PFSK-1 (cell line): ENCODE data around the gene CNOT11.

Source experiments
- FOXP2 ChIP-seq: optimal IDR thresholded peaks from 2 replicates; pipeline ENCODE3; 2011; ENCODE audit warnings: borderline replicate concordance, control low read depth, inconsistent platforms; ENCODE audit not compliant: insufficient read depth; ENCODE audit errors: extremely low read length, extremely low read depth
- POLR2AphosphoS5 ChIP-seq: IDR thresholded peaks from 2 replicates; pipeline ENCODE4 v1.6.1; 2012; ENCODE audit warnings: low read depth, mild to moderate bottlenecking, control low read depth, low read length, moderate library complexity
- REST ChIP-seq, 2 experiments: IDR thresholded peaks; 2 replicates each; pipeline versions ENCODE4 v1.6.1 to v1.8.0; 2011 to 2012; ENCODE audit warnings: low read depth in 2 of 2, low read length in 2 of 2, control low read depth in 1 of 2, inconsistent platforms in 1 of 2, mild to moderate bottlenecking in 1 of 2, moderate library complexity in 1 of 2; ENCODE audit not compliant: insufficient read depth in 1 of 2
- SIN3A ChIP-seq: IDR thresholded peaks from 2 replicates; pipeline ENCODE4 v1.6.1; 2012; ENCODE audit warnings: mild to moderate bottlenecking, low read length, moderate library complexity, borderline replicate concordance; ENCODE audit not compliant: insufficient read depth
- TAF1 ChIP-seq: IDR thresholded peaks from 2 replicates; pipeline ENCODE4 v1.6.1; 2012; ENCODE audit warnings: low read length, control low read depth, borderline replicate concordance; ENCODE audit not compliant: insufficient read depth

Gene CNOT11

GRCh38 chr2:101256316-101256715, 3.6 kb downstream of the CNOT11 start:
- TF ChIP-seq FOXP2 (no peak), SIN3A (no peak), REST (IDR thresholded peaks at IDR 0.05; ENCODE audit: insufficient read depth in 1 of 2, low read depth in 2 of 2, low read length in 2 of 2) (no peak), POLR2AphosphoS5 (no peak), TAF1 (no peak)

DNA sequence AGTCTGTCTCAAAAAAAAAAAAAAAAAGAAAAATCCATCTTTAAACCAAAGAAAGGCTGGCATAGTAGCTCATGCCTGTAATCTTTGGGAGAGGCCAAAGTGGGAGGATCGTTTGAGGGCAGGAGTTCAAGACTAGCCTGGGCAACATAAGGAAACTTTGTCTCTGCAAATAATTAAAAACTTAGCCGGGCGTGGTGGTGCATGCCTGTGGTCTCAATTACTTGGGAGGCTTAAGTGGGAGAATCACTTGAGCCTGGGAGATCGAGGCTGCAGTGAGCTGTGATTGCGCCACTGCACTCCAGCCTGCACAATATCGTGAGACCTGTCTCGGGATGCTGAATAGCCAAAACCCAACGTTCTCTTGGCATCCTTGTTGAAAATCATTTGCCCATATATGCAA, 6.1 kb downstream of the CNOT11 start:
- TF ChIP-seq POLR2AphosphoS5 (no peak), TAF1 (no peak), REST (IDR thresholded peaks at IDR 0.05; ENCODE audit: insufficient read depth in 1 of 2, low read depth in 2 of 2, low read length in 2 of 2) (no peak), SIN3A (no peak), FOXP2 (no peak)

DNA sequence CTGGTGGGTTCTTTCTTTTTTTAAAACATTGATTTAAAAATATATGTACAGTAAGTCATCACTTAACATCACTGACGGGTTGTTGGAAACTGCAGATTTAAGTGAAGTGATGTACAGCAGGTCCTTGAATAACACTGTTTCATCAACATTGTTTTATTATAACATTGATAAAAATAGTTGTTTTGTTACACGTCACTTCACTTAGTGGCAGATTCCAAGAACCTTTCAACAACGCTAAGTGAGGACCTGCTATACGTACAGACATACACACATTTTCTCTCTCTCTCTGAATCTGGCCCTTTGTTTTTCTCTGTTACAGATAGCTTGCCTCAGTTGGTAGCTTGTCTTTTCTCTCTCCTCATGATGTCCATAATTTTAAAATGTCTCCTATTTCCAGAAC, 9.5 kb downstream of the CNOT11 start:
- TF ChIP-seq TAF1 (no peak), POLR2AphosphoS5 (no peak), FOXP2 (no peak), REST (IDR thresholded peaks at IDR 0.05; ENCODE audit: insufficient read depth in 1 of 2, low read depth in 2 of 2, low read length in 2 of 2) (no peak), SIN3A (no peak)

GRCh38 chr2:101263377-101263800, 10.7 kb downstream of the CNOT11 start:
- TF ChIP-seq POLR2AphosphoS5 (no peak), FOXP2 (no peak), REST (IDR thresholded peaks at IDR 0.05; ENCODE audit: insufficient read depth in 1 of 2, low read depth in 2 of 2, low read length in 2 of 2) (no peak), SIN3A (no peak), TAF1 (no peak)

GRCh38 chr2:101264360-101264939, 11.8 kb downstream of the CNOT11 start:
- no peak for TF ChIP-seq SIN3A
- TF ChIP-seq FOXP2, result no peak
- no peak for TF ChIP-seq TAF1
- no peak for TF ChIP-seq POLR2AphosphoS5
- no peak for TF ChIP-seq REST (IDR thresholded peaks at IDR 0.05; ENCODE audit: insufficient read depth in 1 of 2, low read depth in 2 of 2, low read length in 2 of 2)
